ENCODE measurements around the gene HDAC9. TPM values are rescaled to one million over a fixed set of nuclear protein-coding genes. Genes with fewer than 3 reads are reported as not detected.

The HDAC9 gene
- total RNA-seq, 4 donors from 2014 or later, result 51.2 to 194 (median 106) TPM

DNA sequence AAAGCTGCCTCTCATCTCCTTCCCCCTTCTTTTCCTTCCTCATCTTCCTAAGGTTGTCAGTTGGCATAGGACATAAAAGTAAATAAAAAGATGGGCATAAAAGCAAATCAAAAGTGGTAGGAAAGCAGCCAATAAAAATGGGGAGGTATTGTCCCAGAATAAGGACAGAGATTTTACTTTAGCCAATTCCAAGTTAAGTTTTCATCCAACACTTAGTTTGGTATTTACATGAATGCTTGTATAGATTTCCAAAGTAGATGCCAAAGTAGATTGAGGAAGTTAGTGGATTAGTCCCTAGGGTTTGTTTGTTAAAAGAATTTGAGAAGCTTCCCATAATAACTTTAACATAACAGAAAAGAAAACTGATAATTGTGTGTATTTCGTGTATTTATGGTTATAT lies 33.7 kb downstream of the HDAC9 start:
- Histone ChIP-seq H3K4me3 (no peak overlapping the region), H3K36me3 (no peaks in the 10 kb centered on the region), H3K9me3 (no peaks in the 10 kb centered on the region), H3K4me1 (no peaks in the 10 kb centered on the region), H3K27ac (no peak overlapping the region), H3K27me3 (no peaks in the 10 kb centered on the region)
- TF ChIP-seq, protein P1, sequence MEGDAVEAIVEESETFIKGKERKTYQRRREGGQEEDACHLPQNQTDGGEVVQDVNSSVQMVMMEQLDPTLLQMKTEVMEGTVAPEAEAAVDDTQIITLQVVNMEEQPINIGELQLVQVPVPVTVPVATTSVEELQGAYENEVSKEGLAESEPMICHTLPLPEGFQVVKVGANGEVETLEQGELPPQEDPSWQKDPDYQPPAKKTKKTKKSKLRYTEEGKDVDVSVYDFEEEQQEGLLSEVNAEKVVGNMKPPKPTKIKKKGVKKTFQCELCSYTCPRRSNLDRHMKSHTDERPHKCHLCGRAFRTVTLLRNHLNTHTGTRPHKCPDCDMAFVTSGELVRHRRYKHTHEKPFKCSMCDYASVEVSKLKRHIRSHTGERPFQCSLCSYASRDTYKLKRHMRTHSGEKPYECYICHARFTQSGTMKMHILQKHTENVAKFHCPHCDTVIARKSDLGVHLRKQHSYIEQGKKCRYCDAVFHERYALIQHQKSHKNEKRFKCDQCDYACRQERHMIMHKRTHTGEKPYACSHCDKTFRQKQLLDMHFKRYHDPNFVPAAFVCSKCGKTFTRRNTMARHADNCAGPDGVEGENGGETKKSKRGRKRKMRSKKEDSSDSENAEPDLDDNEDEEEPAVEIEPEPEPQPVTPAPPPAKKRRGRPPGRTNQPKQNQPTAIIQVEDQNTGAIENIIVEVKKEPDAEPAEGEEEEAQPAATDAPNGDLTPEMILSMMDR (IDR thresholded peaks at IDR 0.05), result no peak
- no peak for TF ChIP-seq POLR2A (IDR thresholded peaks at IDR 0.05)
- TF ChIP-seq EP300 (IDR thresholded peaks at IDR 0.05), result no peak
- TF ChIP-seq POLR2AphosphoS5 (IDR thresholded peaks at IDR 0.05), result no peak
- ATAC-seq, result no peak
- WGBS, 2 donors (ENCODE audit: low coverage in 1 of 2), result 50 to 69% methylated on average over 1 of the region's 1 CpG

DNA sequence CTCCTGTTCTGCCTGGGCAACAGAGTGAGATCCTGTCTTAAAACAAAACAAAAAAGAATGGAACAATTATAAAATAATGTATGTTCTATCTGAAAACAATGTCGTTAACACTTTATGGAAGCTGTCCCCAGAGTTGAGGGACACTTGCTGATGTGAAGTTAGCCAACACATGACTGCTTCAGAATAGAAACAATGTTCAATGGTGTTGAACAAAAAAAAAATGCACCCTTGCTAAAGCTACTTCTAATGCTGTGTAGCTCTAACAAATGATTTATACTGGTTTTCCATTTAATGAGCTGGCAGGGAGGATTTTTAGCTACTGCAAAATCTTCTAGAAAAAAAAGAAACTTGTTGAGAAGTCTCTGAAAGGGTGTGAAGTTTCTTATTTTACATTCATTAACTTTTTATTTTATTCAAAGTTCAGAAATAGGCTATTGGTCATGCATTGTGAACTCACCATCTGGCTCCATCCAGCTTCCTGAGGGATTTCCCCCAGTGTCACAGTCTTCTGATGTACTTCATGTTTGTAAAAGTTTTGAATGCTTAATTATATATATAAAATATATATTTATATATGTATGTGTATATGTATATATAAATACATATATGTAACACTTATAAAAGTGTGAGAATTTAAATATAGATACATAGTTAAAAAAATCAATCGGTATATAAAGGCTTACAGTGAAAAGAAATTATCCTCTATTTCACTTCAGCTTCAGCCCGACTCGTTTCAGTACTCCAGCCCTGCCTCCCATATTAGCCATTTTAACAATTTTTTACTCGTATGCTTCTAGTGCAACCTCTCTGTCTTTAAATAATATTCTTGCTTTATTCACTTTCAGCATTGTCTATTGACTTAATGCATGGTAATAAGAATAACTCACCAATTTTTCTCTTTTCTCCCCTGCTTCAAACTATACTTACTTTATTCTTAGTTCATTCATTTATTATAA lies 35.0 kb downstream of the HDAC9 start:
- no peak overlapping the region for H3K4me3 ChIP-seq
- no peak for ATAC-seq
- 71 to 73% methylated on average over 5 of the region's 5 CpGs for WGBS, 2 donors (ENCODE audit: low coverage in 1 of 2)
- no peaks in the 10 kb centered on the region for H3K36me3 ChIP-seq
- no peaks in the 10 kb centered on the region for H3K27me3 ChIP-seq
- no peak overlapping the region for H3K27ac ChIP-seq
- no peaks in the 10 kb centered on the region for H3K9me3 ChIP-seq
- TF ChIP-seq, protein P1 (IDR thresholded peaks at IDR 0.05), result no peak
- TF ChIP-seq EP300 (IDR thresholded peaks at IDR 0.05), result no peak
- TF ChIP-seq POLR2AphosphoS5 (IDR thresholded peaks at IDR 0.05), result no peak
- no peak for TF ChIP-seq POLR2A (IDR thresholded peaks at IDR 0.05)
- no peaks in the 10 kb centered on the region for H3K4me1 ChIP-seq

DNA sequence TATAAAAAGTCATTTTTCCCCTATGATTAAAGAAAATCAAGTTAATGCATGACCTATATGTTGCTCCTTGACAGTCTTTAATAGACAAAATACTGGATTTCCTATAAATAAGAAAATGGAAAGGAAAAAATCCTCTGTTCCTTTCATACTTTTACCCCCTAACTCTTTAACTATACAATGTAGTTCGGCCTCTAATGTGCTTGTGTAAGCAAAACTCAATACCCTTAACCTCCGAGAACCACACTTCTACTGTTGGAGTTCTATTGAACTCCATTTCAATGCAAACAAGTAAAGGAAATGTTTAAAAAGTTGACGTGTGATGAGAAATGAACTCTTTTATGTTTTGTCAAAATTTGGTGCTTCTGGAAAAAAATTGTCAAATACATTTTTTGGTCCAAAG lies 36.0 kb downstream of the HDAC9 start:
- no peak for ATAC-seq
- TF ChIP-seq POLR2AphosphoS5 (IDR thresholded peaks at IDR 0.05), result no peak
- TF ChIP-seq, protein P1 (IDR thresholded peaks at IDR 0.05), result no peak
- TF ChIP-seq POLR2A (IDR thresholded peaks at IDR 0.05), result no peak
- TF ChIP-seq EP300 (IDR thresholded peaks at IDR 0.05), result no peak
- no peaks in the 10 kb centered on the region for H3K9me3 ChIP-seq
- H3K27ac ChIP-seq, result no peak overlapping the region
- H3K27me3 ChIP-seq, result no peaks in the 10 kb centered on the region
- WGBS, 2 donors (ENCODE audit: low coverage in 1 of 2), result 85 to 86% methylated on average over 3 of the region's 3 CpGs
- H3K36me3 ChIP-seq, result no peaks in the 10 kb centered on the region
- no peaks in the 10 kb centered on the region for H3K4me1 ChIP-seq
- no peak overlapping the region for H3K4me3 ChIP-seq

DNA sequence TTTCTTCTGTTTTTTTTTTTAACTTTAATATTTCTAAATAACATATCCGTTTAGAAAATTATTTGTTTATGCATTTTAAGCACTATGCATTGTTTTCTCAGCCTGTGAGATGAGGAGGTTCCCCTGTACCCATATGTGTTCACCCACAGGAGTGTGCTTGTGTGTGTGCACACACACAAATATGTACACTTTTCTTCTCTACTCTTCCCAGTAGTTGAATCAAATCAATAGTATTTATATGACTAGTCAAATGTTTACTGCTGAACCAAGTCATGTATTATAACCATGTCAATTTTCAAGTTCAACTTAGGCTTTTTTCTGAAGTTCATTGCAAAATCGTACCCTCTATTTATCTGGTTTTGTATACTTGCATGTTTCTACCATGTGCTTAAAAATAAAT lies 37.3 kb downstream of the HDAC9 start:
- TF ChIP-seq POLR2A (IDR thresholded peaks at IDR 0.05), result no peak
- TF ChIP-seq POLR2AphosphoS5 (IDR thresholded peaks at IDR 0.05), result no peak
- TF ChIP-seq EP300 (IDR thresholded peaks at IDR 0.05), result no peak
- TF ChIP-seq, protein P1 (IDR thresholded peaks at IDR 0.05), result no peak
- no peak overlapping the region for H3K27ac ChIP-seq
- ATAC-seq, result no peak
- WGBS, 2 donors (ENCODE audit: low coverage in 1 of 2), result 71 to 78% methylated on average over 2 of the region's 2 CpGs
- H3K9me3 ChIP-seq, result no peaks in the 10 kb centered on the region
- H3K36me3 ChIP-seq, result no peaks in the 10 kb centered on the region
- no peaks in the 10 kb centered on the region for H3K4me1 ChIP-seq
- H3K27me3 ChIP-seq, result no peaks in the 10 kb centered on the region
- no peak overlapping the region for H3K4me3 ChIP-seq

DNA sequence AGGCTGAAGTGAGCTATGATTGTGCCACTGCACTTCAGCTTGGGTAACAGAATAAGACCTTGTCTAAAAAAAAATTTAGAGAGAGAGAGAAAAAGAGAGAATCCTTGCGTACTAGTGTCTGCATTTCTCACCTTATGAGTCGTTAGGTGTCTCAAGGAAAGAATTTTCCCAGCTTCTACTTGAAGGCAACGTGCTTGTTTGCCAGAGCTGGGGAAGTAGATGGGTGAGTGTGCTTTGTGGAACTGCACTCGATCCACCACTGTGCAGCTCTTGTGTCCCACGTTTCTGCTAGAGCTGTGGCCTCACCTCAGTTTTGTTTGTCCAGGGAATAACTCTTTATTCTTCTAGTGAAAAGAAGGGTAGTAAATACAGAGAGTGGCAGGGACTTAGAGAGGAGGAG lies 38.9 kb downstream of the HDAC9 start:
- no peak for ATAC-seq

More for the DNA sequence above, 38.9 kb downstream of the HDAC9 start:
- Histone ChIP-seq H3K4me1 (no peaks in the 10 kb centered on the region), H3K9me3 (no peaks in the 10 kb centered on the region), H3K27ac (no peak overlapping the region), H3K36me3 (no peaks in the 10 kb centered on the region), H3K4me3 (no peak overlapping the region), H3K27me3 (no peaks in the 10 kb centered on the region)
- WGBS, 2 donors (ENCODE audit: low coverage in 1 of 2), result 80 to 89% methylated on average over 1 to 5 of the region's 5 CpGs
- no peak for TF ChIP-seq EP300 (IDR thresholded peaks at IDR 0.05)
- no peak for TF ChIP-seq POLR2AphosphoS5 (IDR thresholded peaks at IDR 0.05)
- TF ChIP-seq POLR2A (IDR thresholded peaks at IDR 0.05), result no peak
- TF ChIP-seq, protein P1 (IDR thresholded peaks at IDR 0.05), result no peak

Measured in gastroesophageal sphincter (tissue), 4 donors.